Activated T-helper 1 cell treated with anti-CD3 and anti-CD28 coated beads, Interleukin-12 subunit alpha, Interleukin-12 subunit beta, Interleukin-2, Interleukin-4 antibody, amounts not matched to agents 30 ng/mL and 10 ng/mL and 1 ng/mL, durations not matched to agents 14 hours and 24 hours and 36 hours (primary cell): ENCODE results near the gene TMEM91. TPM values are rescaled to one million over a fixed set of nuclear protein-coding genes. Genes with fewer than 3 reads are reported as not detected.
"Not testable (repeated sequence)": the region's sequence is repeated elsewhere in the genome, so short reads cannot be mapped to it uniquely, and the experiment has no call there.

Experiments
- DNase-seq: peaks from one replicate; pipeline ENCODE4 v3.0.0; 2021; ENCODE audit warnings: low spot score
- H3K27ac Mint-ChIP-seq: one replicate; pipeline ENCODE4 v1.8.0; 2021; ENCODE audit warnings: mild to moderate bottlenecking, mixed read lengths
- H3K27me3 Mint-ChIP-seq: one replicate; pipeline ENCODE4 v1.8.0; 2022; ENCODE audit warnings: mild to moderate bottlenecking, moderate library complexity, mixed read lengths; ENCODE audit not compliant: insufficient read depth
- H3K36me3 Mint-ChIP-seq: one replicate; pipeline ENCODE4 v1.8.0; 2021; ENCODE audit warnings: low read depth, mixed read lengths
- H3K4me1 Mint-ChIP-seq: one replicate; pipeline ENCODE4 v1.8.0; 2021; ENCODE audit warnings: low read depth, mixed read lengths
- H3K4me3 Mint-ChIP-seq: one replicate; pipeline ENCODE4 v1.8.0; 2021; ENCODE audit warnings: mild to moderate bottlenecking, moderate library complexity, mixed read lengths
- H3K9me3 Mint-ChIP-seq: one replicate; pipeline ENCODE4 v1.8.0; 2021; ENCODE audit warnings: mixed read lengths
- intact Hi-C: fragments of 100-400 bp; cut with micrococcal nuclease; formaldehyde crosslinking; loops from one replicate; pipeline ENCODE4 v1.15.1; 2024
- total RNA-seq: library from RNA; stranded (reverse); gene quantifications from 2 replicates; pipeline ENCODE4 v1.2.3, GENCODE V29; 2022

The TMEM91 gene
- total RNA-seq, 1 donor from 2014 or later: 2.9 TPM

- H3K27me3 Mint-ChIP-seq: no peaks in the 10 kb centered on the region
- H3K36me3 Mint-ChIP-seq: peaks cover 41% of the 10 kb centered on the region
- no peaks in the 10 kb centered on the region for H3K9me3 Mint-ChIP-seq
- no peak overlapping the region for H3K4me3 Mint-ChIP-seq
- no peak overlapping the region for H3K27ac Mint-ChIP-seq
- peaks cover 15% of the 10 kb centered on the region for H3K4me1 Mint-ChIP-seq
- intact Hi-C loops: no loop called here
- no peak for DNase-seq
Measured at GRCh38 chr19:41341669-41342490, 34.5 kb upstream of the TMEM91 start.

GRCh38 chr19:41344162-41344561, 32.2 kb upstream of the TMEM91 start:
- peaks cover 25% of the 10 kb centered on the region for H3K4me1 Mint-ChIP-seq
- intact Hi-C loops: no loop called here
- H3K36me3 Mint-ChIP-seq: peaks cover 48% of the 10 kb centered on the region
- H3K27me3 Mint-ChIP-seq: no peaks in the 10 kb centered on the region
- no peak for DNase-seq
- no peak overlapping the region for H3K4me3 Mint-ChIP-seq
- no peaks in the 10 kb centered on the region for H3K9me3 Mint-ChIP-seq
- no peak overlapping the region for H3K27ac Mint-ChIP-seq

DNA sequence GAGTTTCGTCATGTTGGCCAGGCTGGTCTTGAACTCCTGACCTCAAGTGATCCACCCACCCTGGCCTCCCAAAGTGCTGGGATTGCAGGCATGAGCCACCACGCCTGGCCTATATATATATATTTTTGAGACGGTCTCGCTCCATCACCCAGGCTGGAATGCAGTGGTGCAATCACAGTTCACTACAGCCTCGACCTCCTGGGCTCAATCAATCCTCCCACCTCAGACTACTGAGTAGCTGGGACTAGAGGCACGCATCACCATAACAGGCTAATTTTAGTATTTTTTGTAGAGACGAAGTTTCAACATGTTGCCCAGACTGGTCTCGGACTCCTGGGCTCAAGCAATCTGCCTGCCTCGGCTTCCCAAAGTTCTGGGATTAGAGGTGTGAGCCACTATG, 29.4 kb upstream of the TMEM91 start:
- H3K9me3 Mint-ChIP-seq, DNase-seq, H3K27ac Mint-ChIP-seq, H3K4me3 Mint-ChIP-seq, intact Hi-C loops, H3K27me3 Mint-ChIP-seq: not testable (repeated sequence)
- peaks cover 44% of the 10 kb centered on the region for H3K36me3 Mint-ChIP-seq
- peaks cover 37% of the 10 kb centered on the region for H3K4me1 Mint-ChIP-seq

DNA sequence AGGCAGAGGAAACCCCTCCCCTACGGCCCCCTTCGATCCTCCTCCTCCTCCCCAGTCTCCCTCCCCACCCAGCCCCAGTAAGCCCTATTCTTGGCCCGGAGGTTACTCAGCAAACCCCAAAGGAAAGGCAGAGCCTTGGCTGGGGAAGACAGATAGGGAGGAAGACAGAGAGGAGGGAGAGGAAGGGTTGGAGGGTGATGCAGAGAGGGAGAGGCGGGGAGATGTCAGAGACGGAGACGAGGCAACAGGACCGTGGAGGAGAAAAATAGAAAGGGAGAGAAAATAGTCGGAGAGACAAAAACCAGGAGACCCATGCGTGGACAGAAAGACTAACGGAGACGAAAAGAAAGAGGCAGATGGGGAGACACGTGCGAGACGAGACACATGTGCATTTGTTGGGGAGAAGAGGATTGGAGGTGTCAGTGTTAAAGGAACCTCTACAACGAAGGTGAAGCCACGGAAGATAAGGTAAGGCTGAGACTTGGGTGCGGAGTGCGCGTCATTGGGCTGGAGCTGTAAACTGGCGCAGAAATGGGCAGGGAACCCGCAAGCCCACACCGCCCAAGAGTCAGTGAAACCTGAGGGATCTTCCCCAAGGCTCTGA, 25.5 kb upstream of the TMEM91 start:
- Mint-ChIP-seq H3K36me3 (peaks cover 30% of the 10 kb centered on the region), H3K9me3 (no peaks in the 10 kb centered on the region), H3K27ac (peak overlapping the region; percentile 89), H3K4me1 (peaks cover 48% of the 10 kb centered on the region), H3K4me3 (peak overlapping the region; percentile 95), H3K27me3 (no peaks in the 10 kb centered on the region)
- DNase-seq: no peak
- intact Hi-C loops: loop anchor here (1.0 to 5.0 kb wide), 11 partner anchors 14 to 1004 kb away; partner anchors contain the start of genes B9D2, BCKDHA, C19orf47 and CCDC97

DNA sequence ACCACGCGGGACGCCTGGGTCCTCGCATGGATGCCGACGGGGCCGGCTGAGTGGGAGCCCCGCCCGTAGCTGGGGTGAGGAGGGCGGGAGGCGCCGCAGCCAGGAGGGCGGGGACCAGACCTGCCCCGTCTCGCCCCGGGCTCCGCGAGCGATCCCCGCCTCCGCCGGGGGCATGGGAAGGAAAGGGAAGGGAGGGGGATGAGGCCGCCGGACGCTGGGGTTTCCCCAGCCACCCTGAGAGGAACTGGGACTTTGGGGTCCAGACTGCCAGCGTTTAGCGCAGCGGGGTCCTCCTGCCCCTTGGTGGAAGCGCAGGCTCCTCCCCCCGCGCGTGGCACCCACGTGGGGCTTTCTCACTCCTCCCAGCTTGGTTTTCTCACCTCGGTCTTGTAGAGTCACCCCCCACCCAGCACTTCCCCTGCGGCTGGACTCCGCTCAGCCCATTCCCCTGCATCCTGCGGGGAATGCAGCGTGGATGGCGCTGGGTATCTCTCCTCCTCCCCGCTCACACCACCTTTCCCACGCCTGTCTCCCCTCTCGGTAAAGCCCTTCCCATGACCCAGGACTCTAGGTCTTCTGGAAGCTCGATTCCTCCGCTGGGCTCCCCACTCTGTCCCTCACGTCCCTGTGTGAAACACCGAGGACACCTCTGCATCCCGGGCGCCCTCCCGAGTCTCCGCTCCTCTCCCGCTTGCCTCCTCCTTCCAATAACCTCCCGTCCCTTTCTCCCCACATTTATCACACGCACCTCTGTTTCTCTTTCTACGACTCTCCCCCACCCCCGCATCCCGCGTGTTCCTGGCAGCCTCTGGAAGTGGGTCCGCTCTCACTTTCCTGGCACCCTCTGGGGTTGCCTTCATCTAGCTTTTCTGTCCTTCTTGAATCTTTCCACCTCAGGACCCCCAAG, 24.7 kb upstream of the TMEM91 start:
- Mint-ChIP-seq H3K9me3 (no peaks in the 10 kb centered on the region), H3K36me3 (peaks cover 26% of the 10 kb centered on the region), H3K4me3 (peak overlapping the region; percentile 95), H3K27ac (peak overlapping the region; percentile 95), H3K27me3 (no peaks in the 10 kb centered on the region), H3K4me1 (peaks cover 55% of the 10 kb centered on the region)
- DNase-seq: peak; percentile 83
- intact Hi-C loops: loop anchor here (1.0 to 5.0 kb wide), 11 partner anchors 13 to 1004 kb away; partner anchors contain the start of genes B9D2, BCKDHA, C19orf47 and CCDC97

DNA sequence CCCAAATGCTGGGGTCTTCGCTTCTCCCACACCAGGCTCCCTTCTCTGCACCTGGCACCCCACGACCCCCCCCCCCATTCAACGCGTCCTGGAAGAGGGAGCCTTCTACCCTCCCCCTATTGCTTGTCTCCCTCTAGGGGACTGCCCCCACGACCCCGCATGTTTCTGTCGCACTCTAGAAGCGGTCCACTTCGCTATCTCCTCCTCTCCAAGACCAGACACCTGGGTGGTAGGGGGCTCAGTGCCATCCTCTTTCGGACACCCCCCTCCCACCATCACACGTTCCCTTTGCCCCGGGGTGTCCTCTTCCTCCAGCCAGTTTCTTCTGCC, 24.1 kb upstream of the TMEM91 start:
- Mint-ChIP-seq H3K9me3 (no peaks in the 10 kb centered on the region), H3K36me3 (peaks cover 28% of the 10 kb centered on the region), H3K4me3 (peak overlapping the region; percentile 95), H3K4me1 (peaks cover 62% of the 10 kb centered on the region), H3K27ac (peak overlapping the region; percentile 95), H3K27me3 (no peaks in the 10 kb centered on the region)
- intact Hi-C loops: loop anchor here (5.0 kb wide), 6 partner anchors 150 to 1005 kb away; partner anchors contain the start of genes C19orf47 and PLD3
- no peak for DNase-seq

DNA sequence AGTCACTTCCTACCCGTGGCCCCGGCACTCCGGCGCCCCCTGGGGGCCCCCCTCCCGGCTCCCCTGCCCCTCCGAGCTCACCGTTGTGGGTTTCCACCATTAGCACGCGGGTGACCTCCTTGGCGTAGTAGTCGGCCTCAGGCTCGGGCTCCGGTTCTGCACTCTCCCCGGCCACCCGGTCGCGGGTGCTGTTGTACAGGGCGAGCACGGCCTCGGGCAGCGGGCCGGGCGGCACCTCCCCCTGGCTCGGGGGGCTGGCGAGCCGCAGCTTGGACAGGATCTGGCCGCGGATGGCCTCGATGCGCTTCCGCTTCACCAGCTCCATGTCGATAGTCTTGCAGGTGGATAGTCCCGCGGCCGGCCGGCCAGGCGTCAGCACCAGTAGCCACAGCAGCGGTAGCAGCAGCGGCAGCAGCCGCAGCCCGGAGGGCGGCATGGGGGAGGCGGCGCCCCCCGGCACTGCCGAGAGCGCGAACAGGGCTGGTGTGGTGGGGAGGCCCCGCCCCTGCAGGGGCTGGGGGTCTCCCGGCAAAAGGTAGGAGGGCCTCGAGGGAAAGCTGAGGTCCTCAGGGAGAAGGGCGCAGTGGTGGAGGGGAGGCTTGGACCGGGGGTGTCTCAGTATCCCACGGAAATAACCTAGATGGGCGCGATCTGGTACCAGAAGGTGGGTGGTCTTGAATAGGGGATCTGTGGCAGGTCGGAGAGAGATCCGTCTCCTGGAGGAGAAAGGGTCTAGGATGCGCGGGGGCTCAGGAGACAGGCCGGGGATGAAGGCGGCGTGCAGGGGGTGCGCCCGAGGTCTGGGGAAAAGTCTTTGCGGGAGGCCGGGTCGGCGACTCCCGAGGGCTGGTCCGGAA, 23.5 kb upstream of the TMEM91 start:
- intact Hi-C loops: loop anchor here (5.0 kb wide), 6 partner anchors 151 to 1006 kb away; partner anchors contain the start of genes C19orf47 and PLD3
- Mint-ChIP-seq H3K27me3 (no peaks in the 10 kb centered on the region), H3K4me3 (peak overlapping the region; percentile 95), H3K36me3 (peaks cover 25% of the 10 kb centered on the region), H3K4me1 (peaks cover 67% of the 10 kb centered on the region), H3K9me3 (no peaks in the 10 kb centered on the region), H3K27ac (peak overlapping the region; percentile 95)
- DNase-seq: peak; percentile 70

GRCh38 chr19:41353466-41354342, 22.6 kb upstream of the TMEM91 start, which contains the start of gene TGFB1:
Gene TGFB1 (minus strand): TSS chr19:41353922. CDS start chr19:41353044, 878 bp downstream.
- Mint-ChIP-seq H3K36me3 (peaks cover 21% of the 10 kb centered on the region), H3K27me3 (no peaks in the 10 kb centered on the region), H3K4me3 (peak within 1 kb of the TSS; percentile 95), H3K9me3 (no peaks in the 10 kb centered on the region), H3K27ac (peak within 1 kb of the TSS; percentile 90), H3K4me1 (peaks cover 68% of the 10 kb centered on the region)
- intact Hi-C loops: loop anchor here (1.0 to 5.0 kb wide), 8 partner anchors 10 to 1006 kb away; partner anchors contain the start of genes C19orf47 and PLD3
- DNase-seq: peak; percentile 90

- Mint-ChIP-seq H3K4me3 (peak overlapping the region; percentile 85), H3K9me3 (no peaks in the 10 kb centered on the region), H3K27ac (peak overlapping the region; percentile 84), H3K27me3 (no peaks in the 10 kb centered on the region), H3K36me3 (peaks cover 15% of the 10 kb centered on the region), H3K4me1 (peaks cover 61% of the 10 kb centered on the region)
- intact Hi-C loops: loop anchor here (1.0 to 5.0 kb wide), 8 partner anchors 9 to 1007 kb away; partner anchors contain the start of genes C19orf47 and PLD3
- DNase-seq: no peak
Measured at GRCh38 chr19:41354343-41354953, 21.9 kb upstream of the TMEM91 start.

DNA sequence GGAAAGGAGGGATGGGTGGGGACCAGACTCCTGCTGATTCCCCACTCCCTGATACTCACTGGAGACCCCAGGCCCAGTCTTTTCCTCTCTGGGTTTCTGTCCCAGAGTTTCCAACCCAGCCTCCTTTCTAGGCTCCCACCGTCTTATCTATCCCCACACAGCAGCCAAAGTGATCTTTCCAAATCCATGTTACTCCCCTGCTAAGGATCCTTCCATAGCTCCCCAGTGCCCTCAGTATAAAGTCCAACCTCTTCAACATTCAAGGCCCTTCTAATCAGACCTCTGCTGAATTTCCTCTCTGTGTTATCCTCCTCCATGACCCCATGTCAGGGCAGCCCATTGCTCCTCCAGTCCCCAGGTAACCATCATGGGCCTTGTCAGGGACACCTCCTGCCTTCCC, 21.3 kb upstream of the TMEM91 start:
- H3K4me1 Mint-ChIP-seq: peaks cover 59% of the 10 kb centered on the region
- H3K27ac Mint-ChIP-seq: peak overlapping the region; percentile 82
- H3K9me3 Mint-ChIP-seq: no peaks in the 10 kb centered on the region
- H3K36me3 Mint-ChIP-seq: peaks cover 12% of the 10 kb centered on the region
- intact Hi-C loops: no loop called here
- DNase-seq: no peak
- H3K27me3 Mint-ChIP-seq: no peaks in the 10 kb centered on the region
- peak overlapping the region; percentile 62 for H3K4me3 Mint-ChIP-seq

- H3K4me3 Mint-ChIP-seq: peak overlapping the region; percentile 62
- peak overlapping the region; percentile 82 for H3K27ac Mint-ChIP-seq
- peaks cover 57% of the 10 kb centered on the region for H3K4me1 Mint-ChIP-seq
- H3K9me3 Mint-ChIP-seq: no peaks in the 10 kb centered on the region
- H3K36me3 Mint-ChIP-seq: peaks cover 12% of the 10 kb centered on the region
- no peaks in the 10 kb centered on the region for H3K27me3 Mint-ChIP-seq
- intact Hi-C loops: no loop called here
- DNase-seq: no peak
Measured at GRCh38 chr19:41355802-41356201, 20.5 kb upstream of the TMEM91 start.
